Left renal pelvis (tissue), 4 donors: Measurements from ENCODE around the gene TRAPPC2L. TPM values are rescaled to one million over a fixed set of nuclear protein-coding genes. Genes with fewer than 3 reads are reported as not detected.

Experiments
- DNase-seq, 4 donors: peaks; one replicate each; pipeline ENCODE4 v3.0.0-alpha.2; 2013; ENCODE audit warnings: low read depth in 4 of 4, low spot score in 3 of 4
- polyA plus RNA-seq, 4 donors: library from polyadenylated mRNA; unstranded; fragments of 120-200 nt; gene quantifications; one replicate each; pipeline ENCODE4 v1.2.1, GENCODE V29; 2013; ENCODE audit not compliant: insufficient read length in 4 of 4

TRAPPC2L gene
- polyA plus RNA-seq = 10 to 100 TPM; 57.9 to 91.5 (median 77.5) TPM

GRCh38 chr16:88856828-88857727 lies at the start of gene TRAPPC2L, which contains the start of gene GALNS:
Gene TRAPPC2L, plus strand, starts transcription at chr16:88857127. Its CDS starts 24 bp downstream, at chr16:88857151.
Gene GALNS, minus strand, starts transcription at chr16:88856947. Its CDS starts 70 bp downstream, at chr16:88856877.
- peak; percentile 82 to 91 (median 90) for DNase-seq

- DNase-seq = no peak
These were observed 49.7 kb upstream of the TRAPPC2L start for GRCh38 chr16:88807142-88807625.

- no peak for DNase-seq
These were observed 49.1 kb upstream of the TRAPPC2L start for GRCh38 chr16:88807626-88808453.

- DNase-seq = no peak
These were observed 47.8 kb upstream of the TRAPPC2L start for GRCh38 chr16:88809068-88809675.

- no peak for DNase-seq
These were observed 47.2 kb upstream of the TRAPPC2L start for GRCh38 chr16:88809676-88810165.

GRCh38 chr16:88810166-88810911 lies 46.6 kb upstream of the TRAPPC2L start:
- no peak for DNase-seq

GRCh38 chr16:88810912-88811768 lies 45.8 kb upstream of the TRAPPC2L start:
- peak in 3 of 4 donors; percentile 59 to 69 (median 68) for DNase-seq

GRCh38 chr16:88811769-88812512 lies 45.0 kb upstream of the TRAPPC2L start, which contains the start of gene APRT:
Gene APRT, minus strand, starts transcription at chr16:88811928. Its CDS starts 29 bp downstream, at chr16:88811899.
- DNase-seq = peak; percentile 76 to 82 (median 80)

- no peak for DNase-seq
These were observed 44.2 kb upstream of the TRAPPC2L start for GRCh38 chr16:88812513-88813268.

GRCh38 chr16:88813269-88814143 lies 43.4 kb upstream of the TRAPPC2L start:
- DNase-seq = no peak

- DNase-seq = no peak
These were observed 42.8 kb upstream of the TRAPPC2L start for GRCh38 chr16:88814144-88814502.

GRCh38 chr16:88815227-88815626 lies 41.7 kb upstream of the TRAPPC2L start:
- no peak for DNase-seq

GRCh38 chr16:88815901-88816589 lies 40.9 kb upstream of the TRAPPC2L start:
- DNase-seq = no peak

GRCh38 chr16:88816736-88817535 lies 40.0 kb upstream of the TRAPPC2L start:
- no peak for DNase-seq
